GM21515 (cell line): ENCODE results near the gene BOLA3.
"Not testable (repeated sequence)": the region's sequence is repeated elsewhere in the genome, so short reads cannot be mapped to it uniquely, and the experiment has no call there.

Experiments used
- ATAC-seq: cut with Tn5 transposase; IDR thresholded peaks from one replicate; pipeline ENCODE4 v1.9.1; 2021; ENCODE audit not compliant: unreplicated experiment

BOLA3 gene

DNA sequence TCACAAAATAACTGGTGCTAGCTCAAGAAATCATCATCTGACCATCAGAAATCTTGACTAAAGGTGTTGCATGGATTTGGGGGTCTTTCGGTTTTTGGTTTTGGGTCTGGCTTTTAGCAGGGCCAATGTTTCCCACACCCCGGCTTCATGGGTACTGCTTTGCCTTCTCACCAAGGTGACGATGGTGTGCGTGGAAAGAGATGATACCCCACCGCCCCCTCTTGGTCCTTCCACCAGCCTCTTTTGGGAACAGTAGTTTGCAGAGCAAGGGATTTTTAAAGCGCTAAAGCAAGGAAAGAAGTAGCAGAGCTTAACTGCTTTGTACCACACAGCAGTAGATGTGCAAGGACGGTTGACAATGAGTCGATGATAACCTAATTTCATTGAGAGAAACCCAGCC, 42.3 kb downstream of the BOLA3 start:
- ATAC-seq = no peak

DNA sequence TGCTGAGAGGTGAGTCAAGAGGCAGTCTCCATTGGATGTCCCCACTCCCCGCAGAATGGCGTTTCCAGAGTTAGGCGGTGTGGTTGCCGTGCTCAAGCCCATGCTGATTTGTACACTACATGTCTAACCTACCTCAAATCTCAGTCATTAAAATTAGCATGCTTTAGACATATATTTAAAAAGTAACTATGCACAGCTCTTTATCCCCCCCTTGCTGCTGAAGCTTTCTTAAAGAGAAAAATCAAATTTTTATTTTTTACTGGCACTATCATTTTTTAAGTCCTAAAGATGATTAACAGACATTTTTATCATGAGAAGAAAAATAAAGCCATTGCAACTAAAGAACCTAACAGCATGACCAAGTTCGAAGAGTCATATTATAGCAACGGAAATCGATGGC, 42.9 kb downstream of the BOLA3 start:
- no peak for ATAC-seq

- ATAC-seq = no peak
Measured at GRCh38 chr2:74103763-74104162, 43.9 kb downstream of the BOLA3 start.

DNA sequence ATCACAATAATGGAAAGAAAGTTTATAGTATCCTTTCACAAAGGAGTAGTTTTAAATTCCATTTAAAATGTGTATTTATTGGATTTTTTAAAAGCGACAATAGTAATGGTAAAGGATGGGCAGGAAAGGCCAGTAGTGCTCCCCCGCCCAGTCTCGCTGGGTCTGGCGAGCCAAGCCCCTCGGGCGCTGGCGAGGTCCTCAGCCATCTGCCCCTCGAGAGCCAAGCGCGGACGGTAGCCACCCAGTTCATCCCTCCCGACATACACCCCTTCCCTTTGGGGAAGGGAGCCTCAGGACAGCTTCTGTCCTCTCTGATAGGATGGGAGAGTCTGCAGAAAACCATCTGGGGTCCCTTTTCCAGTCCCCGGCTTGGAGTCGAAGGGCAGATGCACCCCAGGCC, 45.2 kb downstream of the BOLA3 start:
- no peak for ATAC-seq

DNA sequence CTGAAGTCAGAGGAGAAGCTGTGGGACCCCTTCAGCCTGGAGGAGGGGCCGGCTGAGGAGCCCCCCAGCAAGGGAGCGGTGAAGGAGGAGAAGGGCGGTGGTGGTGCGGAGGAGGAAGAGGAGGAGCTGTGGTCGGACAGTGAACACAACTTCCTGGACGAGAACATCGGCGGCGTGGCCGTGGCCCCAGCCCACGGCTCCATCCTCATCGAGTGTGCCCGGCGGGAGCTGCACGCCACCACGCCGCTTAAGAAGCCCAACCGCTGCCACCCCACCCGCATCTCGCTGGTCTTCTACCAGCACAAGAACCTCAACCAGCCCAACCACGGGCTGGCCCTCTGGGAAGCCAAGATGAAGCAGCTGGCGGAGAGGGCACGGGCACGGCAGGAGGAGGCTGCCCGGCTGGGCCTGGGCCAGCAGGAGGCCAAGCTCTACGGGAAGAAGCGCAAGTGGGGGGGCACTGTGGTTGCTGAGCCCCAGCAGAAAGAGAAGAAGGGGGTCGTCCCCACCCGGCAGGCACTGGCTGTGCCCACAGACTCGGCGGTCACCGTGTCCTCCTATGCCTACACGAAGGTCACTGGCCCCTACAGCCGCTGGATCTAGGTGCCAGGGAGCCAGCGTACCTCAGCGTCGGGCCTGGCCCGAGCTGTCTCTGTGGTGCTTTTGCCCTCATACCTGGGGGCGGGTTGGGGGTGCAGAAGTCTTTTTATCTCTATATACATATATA, 46.0 kb downstream of the BOLA3 start:
- no peak for ATAC-seq

GRCh38 chr2:74100254-74101216, 47.2 kb downstream of the BOLA3 start:
- ATAC-seq = no peak

- no peak for ATAC-seq
Measured at GRCh38 chr2:74099835-74100234, 47.9 kb downstream of the BOLA3 start.

DNA sequence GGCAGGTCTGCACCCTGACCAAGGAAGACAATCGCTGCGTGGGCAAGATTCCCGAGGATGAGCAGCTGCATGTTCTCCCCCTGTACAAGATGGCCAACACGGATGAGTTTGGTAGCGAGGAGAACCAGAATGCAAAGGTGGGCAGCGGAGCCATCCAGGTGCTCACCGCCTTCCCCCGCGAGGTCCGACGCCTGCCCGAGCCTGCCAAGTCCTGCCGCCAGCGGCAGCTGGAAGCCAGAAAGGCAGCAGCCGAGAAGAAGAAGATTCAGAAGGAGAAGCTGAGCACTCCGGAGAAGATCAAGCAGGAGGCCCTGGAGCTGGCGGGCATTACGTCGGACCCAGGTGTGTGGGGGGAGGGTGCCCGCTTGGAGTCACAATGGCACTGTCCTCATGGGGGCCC, 48.4 kb downstream of the BOLA3 start:
- no peak for ATAC-seq

DNA sequence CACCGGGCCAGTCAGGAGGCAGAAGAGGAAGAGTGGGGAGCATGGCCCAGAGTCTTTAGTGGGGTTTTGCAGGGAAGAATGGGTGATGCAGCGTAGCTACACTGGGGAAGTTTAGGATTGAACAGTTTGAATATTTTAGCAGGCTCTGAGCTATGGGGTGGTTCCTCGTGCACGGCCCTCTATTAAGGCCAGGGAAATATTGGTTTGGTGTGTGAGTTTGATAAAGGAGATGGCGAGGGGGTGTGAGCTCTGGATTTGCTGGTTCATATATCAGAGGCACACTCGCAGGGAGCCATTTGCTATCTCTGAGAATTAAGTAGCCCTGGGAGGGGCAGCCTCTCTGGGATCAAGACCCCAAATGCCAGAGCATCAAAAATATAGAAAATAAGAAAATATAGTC, 50.1 kb downstream of the BOLA3 start:
- ATAC-seq = no peak

DNA sequence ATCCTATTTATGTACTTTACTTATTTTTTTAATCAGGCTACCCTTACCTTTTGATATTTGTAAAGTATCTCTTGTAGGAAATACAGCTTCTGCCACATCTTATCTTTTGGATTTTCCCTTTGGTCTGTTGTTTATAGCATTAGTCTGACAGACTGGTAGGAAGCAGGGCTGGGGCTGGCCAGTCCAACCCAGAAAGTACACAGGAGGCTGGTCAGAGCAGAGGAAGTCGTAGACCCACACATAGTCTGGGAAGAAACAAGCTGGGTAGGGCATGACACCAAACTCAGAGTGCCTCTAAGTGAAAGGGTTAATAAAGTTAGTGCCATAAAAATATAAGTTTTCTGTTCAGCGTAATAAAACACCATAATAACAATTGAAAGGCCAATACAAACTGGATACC, 51.7 kb downstream of the BOLA3 start:
- ATAC-seq = no peak

- no peak for ATAC-seq
Measured at GRCh38 chr2:74095632-74096031, 52.1 kb downstream of the BOLA3 start.

DNA sequence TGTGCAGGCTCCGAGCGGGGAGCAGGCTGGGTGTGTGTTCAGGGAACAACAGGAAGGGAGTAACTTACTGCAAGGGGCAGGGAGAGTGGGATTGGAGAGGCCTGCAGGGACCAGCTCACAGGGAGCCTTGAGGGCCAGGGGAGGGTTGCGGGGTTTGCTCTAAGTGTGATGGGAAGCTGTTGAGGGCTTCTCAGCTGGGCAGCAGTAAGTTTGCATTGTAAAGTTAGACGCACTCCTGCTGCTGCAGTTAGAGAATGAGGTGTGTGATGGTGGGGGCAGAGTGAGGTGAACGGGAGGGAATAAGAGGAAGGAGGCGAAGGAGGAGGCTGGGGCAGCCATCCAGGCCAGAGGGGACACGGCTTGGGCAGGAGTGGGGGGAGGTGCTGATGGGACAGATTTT, 53.4 kb downstream of the BOLA3 start:
- ATAC-seq = no peak

- no peak for ATAC-seq
Measured at GRCh38 chr2:74093840-74094239, 53.9 kb downstream of the BOLA3 start.

DNA sequence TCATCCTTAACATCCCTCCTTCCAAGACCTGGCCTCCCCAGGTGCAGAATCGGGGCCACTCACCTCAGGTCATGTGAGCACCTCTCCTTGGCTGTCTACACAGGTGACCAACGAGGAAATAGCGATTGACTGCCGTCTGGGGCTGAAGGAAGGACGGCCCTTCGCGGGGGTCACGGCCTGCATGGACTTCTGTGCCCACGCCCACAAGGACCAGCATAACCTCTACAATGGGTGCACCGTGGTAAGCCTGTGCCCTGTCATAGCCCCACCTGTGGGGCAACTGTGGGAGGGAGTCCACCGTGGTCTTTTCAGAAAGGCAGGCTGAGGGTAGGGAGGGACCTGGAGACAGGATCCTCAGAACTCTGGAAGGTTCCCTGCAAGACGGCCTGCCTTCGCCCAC, 54.3 kb downstream of the BOLA3 start:
- no peak for ATAC-seq

- ATAC-seq = no peak
Measured at GRCh38 chr2:74092275-74092674, 55.4 kb downstream of the BOLA3 start.

DNA sequence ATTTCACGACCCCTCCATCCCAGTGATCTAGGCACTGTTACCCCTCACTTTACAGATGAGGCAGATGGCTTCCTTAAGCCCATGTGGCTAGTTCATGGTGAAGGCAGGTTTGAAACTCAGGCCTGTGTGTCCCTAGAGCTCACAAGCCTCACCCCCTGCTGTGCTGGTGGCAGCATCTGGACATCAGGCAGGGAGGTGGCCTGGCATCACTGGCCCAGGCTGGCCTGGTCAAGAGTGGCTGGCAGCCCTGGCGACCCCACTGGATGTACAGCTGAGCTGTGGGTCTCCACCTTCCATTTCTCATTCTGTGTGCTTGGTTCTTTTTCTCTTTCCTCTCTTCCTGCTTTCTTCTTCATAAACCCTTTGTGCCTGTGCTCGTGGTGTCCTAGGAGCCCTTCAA, 56.3 kb downstream of the BOLA3 start:
- ATAC-seq = no peak

DNA sequence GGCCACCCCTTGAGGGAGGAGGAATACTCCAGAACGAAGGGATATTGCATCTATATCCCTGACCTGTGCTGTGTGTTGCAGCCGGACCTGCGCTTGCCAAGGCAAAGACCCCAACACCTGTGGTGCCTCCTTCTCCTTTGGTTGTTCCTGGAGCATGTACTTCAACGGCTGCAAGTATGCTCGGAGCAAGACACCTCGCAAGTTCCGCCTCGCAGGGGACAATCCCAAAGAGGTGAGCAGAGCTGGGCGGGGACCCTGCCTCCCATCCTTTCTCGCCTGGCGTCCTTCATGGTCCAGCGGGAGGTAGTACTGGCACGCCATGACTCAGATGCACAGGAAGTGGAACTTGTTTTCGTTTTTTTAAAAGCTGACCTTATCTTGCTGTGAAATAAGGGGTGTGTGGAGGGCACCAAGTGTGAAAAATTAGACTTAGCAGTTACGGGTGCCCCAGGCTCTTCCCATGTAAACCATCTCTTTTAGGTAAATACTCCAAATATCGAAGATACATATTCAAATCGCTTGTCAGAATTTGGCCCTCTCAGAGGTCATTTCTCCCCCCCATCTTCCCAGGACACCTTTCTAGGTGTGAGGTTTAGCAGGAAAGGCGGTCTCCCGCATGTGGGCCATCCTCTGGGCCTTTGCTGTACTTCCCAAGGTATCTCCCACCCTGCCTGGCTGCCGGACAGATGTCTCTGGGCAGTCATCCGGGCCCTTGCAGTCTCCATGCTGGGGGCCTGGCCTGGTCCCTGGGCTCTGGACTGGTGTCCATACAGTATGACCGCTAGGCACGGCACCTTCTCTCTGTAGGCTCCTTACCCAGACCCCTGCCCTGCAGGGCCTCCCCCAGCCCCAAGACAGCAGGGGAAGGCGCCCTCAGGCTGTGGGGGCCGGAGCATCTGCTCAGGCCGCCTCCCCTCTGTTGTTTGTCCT, 57.6 kb downstream of the BOLA3 start:
- no peak for ATAC-seq

- ATAC-seq = not testable (repeated sequence)
Measured at GRCh38 chr2:74088676-74089075, 59.0 kb downstream of the BOLA3 start.

GRCh38 chr2:74087696-74088095, 60.0 kb downstream of the BOLA3 start:
- ATAC-seq = no peak

- ATAC-seq = no peak
Measured at GRCh38 chr2:74086021-74086420, 61.7 kb downstream of the BOLA3 start.
